GM12878 (cell line): Measurements from ENCODE around the gene TMEM82. TPM values are rescaled to one million over a fixed set of nuclear protein-coding genes. Genes with fewer than 3 reads are reported as not detected.

Source experiments
- ATAC-seq: fragments of 200-7000 bp; cut with Tn5 transposase; 3 replicates; pipeline ENCODE4 v1.9.1; 2020; ENCODE audit warnings: mild to moderate bottlenecking, moderate library complexity
- BruUV-seq: library from RNA; stranded (reverse); fragments of 400-500 nt; replicated peaks from 2 replicates; lab custom pipeline; 2021; lab: Mats Ljungman, UMichigan
- CTCF ChIA-PET: fragments of 300-600 bp; sonication (Branson Sonifier 250); formaldehyde crosslinking; extraction: SDS; loops from one replicate; lab custom pipeline; 2021; ENCODE audit warnings: inconsistent platforms; lab: Yijun Ruan, JAX
- POLR2A ChIA-PET: fragments of 350-600 bp; formaldehyde crosslinking; extraction: SDS; loops from one replicate; lab custom pipeline; 2021; ENCODE audit warnings: inconsistent platforms; lab: Charles Lee
- RAD21 ChIA-PET: fragments of 300-600 bp; sonication (Branson Sonifier 250); formaldehyde crosslinking; loops from one replicate; lab custom pipeline; 2023; ENCODE audit warnings: antibody characterized with exemption; ENCODE audit not compliant: unreplicated experiment; lab: Charles Lee
- SMC1A ChIA-PET: fragments of 300-600 bp; sonication (Branson Sonifier 250); formaldehyde crosslinking; loops from one replicate; lab custom pipeline; 2023; ENCODE audit not compliant: unreplicated experiment, uncharacterized antibody; lab: Charles Lee
- DNase-seq: peaks from one replicate; pipeline ENCODE4 v3.0.0-alpha.2; 2011; ENCODE audit warnings: low read depth, low spot score
- FAIRE-seq: peaks from 3 replicates; lab custom pipeline; 2011; peaks lifted over from hg19 to GRCh38; lab: Jason Lieb, UNC
- H2AFZ ChIP-seq: 2 replicates; pipeline ENCODE4 v1.6.0; 2011; ENCODE audit warnings: low read depth, low read length, control low read depth; ENCODE audit not compliant: control insufficient read depth
- H3K27ac ChIP-seq: 2 replicates; pipeline ENCODE4 v1.5.1; 2011; ENCODE audit warnings: control low read depth; ENCODE audit not compliant: control insufficient read depth, insufficient read depth
- H3K27me3 ChIP-seq, 2 experiments: replicated peaks in 1 of 2; 2 replicates each; pipeline versions ENCODE4 v1.6.0 to v1.6.1; 2011; ENCODE audit warnings: low read length in 1 of 2; ENCODE audit not compliant: control insufficient read depth in 2 of 2, insufficient read depth in 2 of 2
- H3K36me3 ChIP-seq, 2 experiments: 2 replicates each; pipeline ENCODE4 v1.5.1; 2011; ENCODE audit warnings: low read length in 1 of 2; ENCODE audit not compliant: control insufficient read depth in 2 of 2, insufficient read depth in 2 of 2
- H3K4me1 ChIP-seq: 2 replicates; pipeline ENCODE4 v1.6.1; 2011; ENCODE audit warnings: mild to moderate bottlenecking, low read length, moderate library complexity, mixed read lengths; ENCODE audit not compliant: control insufficient read depth, insufficient read depth
- H3K4me2 ChIP-seq: 2 replicates; pipeline ENCODE4 v1.6.0; 2011; ENCODE audit warnings: control low read depth; ENCODE audit not compliant: control insufficient read depth, insufficient read depth
- H3K4me3 ChIP-seq: fragments of 200-600 bp; sonication (generic); 2 replicates; pipeline ENCODE4 v1.5.1; 2016
- H3K79me2 ChIP-seq: 2 replicates; pipeline ENCODE4 v1.6.0; 2011; ENCODE audit warnings: low read length; ENCODE audit not compliant: control insufficient read depth, insufficient read depth
- H3K9ac ChIP-seq: 2 replicates; pipeline ENCODE4 v1.8.0; 2011; ENCODE audit warnings: low read length, control low read depth, mixed read lengths; ENCODE audit not compliant: control insufficient read depth, insufficient read depth
- H3K9me3 ChIP-seq: replicated peaks from 3 replicates; pipeline ENCODE4 v1.5.1; 2011; ENCODE audit warnings: mild to moderate bottlenecking, low read length; ENCODE audit not compliant: control insufficient read depth, insufficient read depth
- H4K20me1 ChIP-seq: 2 replicates; pipeline ENCODE4 v1.6.0; 2011; ENCODE audit not compliant: control insufficient read depth, insufficient read depth
- ESRRA ChIP-seq: IDR thresholded peaks from 2 replicates; pipeline ENCODE4 v1.6.1; 2012; ENCODE audit warnings: mild to moderate bottlenecking, low read length, improper control_type of control experiment
- NFIC ChIP-seq: IDR thresholded peaks from 2 replicates; pipeline ENCODE4 v1.6.1; 2012; ENCODE audit warnings: low read depth, mild to moderate bottlenecking, inconsistent platforms, low read length, moderate library complexity
- SMAD5 ChIP-seq: IDR thresholded peaks from 2 replicates; pipeline ENCODE4 v1.6.1; 2016; ENCODE audit warnings: antibody characterized with exemption, low read depth
- WGBS: methylation state at CpG from one replicate; pipeline ENCODE4 v1.1.6; 2016; ENCODE audit warnings: low lambda C conversion rate; ENCODE audit not compliant: insufficient replicate concordance, insufficient coverage; ENCODE audit errors: missing lambda C conversion rate; 5-methylcytosine and 5-hydroxymethylcytosine counted together
- in situ Hi-C: fragments of 300-500 bp; cut with MboI; formaldehyde crosslinking; loops from 9 replicates; pipeline ENCODE4 v1.14.3; 2018; ENCODE audit warnings: mixed read lengths
- intact Hi-C: fragments of 100-400 bp; cut with micrococcal nuclease; formaldehyde crosslinking; loops from one replicate; pipeline ENCODE4 v1.14.2; 2022; ENCODE audit not compliant: unreplicated experiment
- polyA plus RNA-seq, 11 experiments: library from polyadenylated mRNA; depleted of rRNA in 4 of 11; unstranded in 6 of 11; stranded (reverse) in 5 of 11; fragments of >200 nt; fragmentation: Nextera tagmentation in 4 of 11; fragmentation: Illumina TruSeq in 1 of 11; extraction: Ambion mirVana in 4 of 11; extraction: Trizol in 1 of 11; gene quantifications; 1 replicate in 1 of 11; 2 replicates in 10 of 11; pipeline versions ENCODE4 v1.2.1 to v1.2.3, GENCODE V29; 2011 to 2016; ENCODE audit warnings: inconsistent platforms in 2 of 11, missing spikeins in 2 of 11, low read depth in 1 of 11
- total RNA-seq, 4 experiments: library from RNA; depleted of rRNA in 3 of 4; stranded (reverse); fragments of >200 nt in 3 of 4; fragmentation: Illumina TruSeq in 1 of 4; extraction: Trizol in 1 of 4; gene quantifications; 2 replicates each; pipeline versions ENCODE4 v1.2.1 to v1.2.3, GENCODE V29; 2013 to 2021
- TF ChIP-seq, protein P1 (sequence below): fragments of 450-650 bp; IDR thresholded peaks from 2 replicates; pipeline ENCODE4 v1.6.1; 2017; ENCODE audit warnings: mild to moderate bottlenecking, moderate library complexity

The TMEM82 gene
- total and polyA plus RNA-seq, 10 of the 15 experiments (the other 5 are each of a cell fraction or from before 2014, with no cell fraction given): not detected

DNA sequence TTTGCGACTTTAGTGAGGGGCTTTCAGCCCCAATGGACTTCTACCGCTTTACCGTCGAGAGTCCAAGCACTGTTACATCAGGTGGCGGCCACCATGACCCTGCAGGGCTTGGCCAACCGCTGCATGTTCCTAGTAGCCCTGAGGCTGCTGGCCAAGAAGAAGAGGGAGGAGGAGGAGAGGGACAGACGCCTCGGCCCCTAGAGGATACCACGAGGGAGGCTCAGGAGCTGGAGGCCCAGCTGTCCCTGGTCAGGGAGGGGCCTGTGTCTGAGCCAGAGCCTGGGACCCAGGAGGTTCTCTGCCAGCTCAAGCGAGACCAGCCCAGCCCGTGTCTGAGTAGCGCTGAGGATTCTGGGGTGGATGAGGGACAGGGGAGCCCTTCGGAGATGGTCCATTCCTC is 14.9 kb upstream of the TMEM82 start:
- Histone ChIP-seq H3K27me3 (no peaks in the 10 kb centered on the region), H3K4me1 (no peaks in the 10 kb centered on the region), H3K9ac (no peak overlapping the region), H3K79me2 (no peaks in the 10 kb centered on the region), H3K36me3 (peaks cover 19 to 36% of the 10 kb centered on the region in 2 experiments), H3K4me3 (no peak overlapping the region), H3K27ac (no peak overlapping the region), H3K9me3 (no peaks in the 10 kb centered on the region), H2AFZ (no peak overlapping the region), H3K4me2 (no peak overlapping the region), H4K20me1 (no peaks in the 10 kb centered on the region)
- ATAC-seq (no peak), FAIRE-seq (no peak), DNase-seq (no peak)
- ChIA-PET SMC1A (no interaction called here), POLR2A (no interaction called here), RAD21 (no interaction called here), CTCF (no interaction called here)
- TF ChIP-seq, protein P1, sequence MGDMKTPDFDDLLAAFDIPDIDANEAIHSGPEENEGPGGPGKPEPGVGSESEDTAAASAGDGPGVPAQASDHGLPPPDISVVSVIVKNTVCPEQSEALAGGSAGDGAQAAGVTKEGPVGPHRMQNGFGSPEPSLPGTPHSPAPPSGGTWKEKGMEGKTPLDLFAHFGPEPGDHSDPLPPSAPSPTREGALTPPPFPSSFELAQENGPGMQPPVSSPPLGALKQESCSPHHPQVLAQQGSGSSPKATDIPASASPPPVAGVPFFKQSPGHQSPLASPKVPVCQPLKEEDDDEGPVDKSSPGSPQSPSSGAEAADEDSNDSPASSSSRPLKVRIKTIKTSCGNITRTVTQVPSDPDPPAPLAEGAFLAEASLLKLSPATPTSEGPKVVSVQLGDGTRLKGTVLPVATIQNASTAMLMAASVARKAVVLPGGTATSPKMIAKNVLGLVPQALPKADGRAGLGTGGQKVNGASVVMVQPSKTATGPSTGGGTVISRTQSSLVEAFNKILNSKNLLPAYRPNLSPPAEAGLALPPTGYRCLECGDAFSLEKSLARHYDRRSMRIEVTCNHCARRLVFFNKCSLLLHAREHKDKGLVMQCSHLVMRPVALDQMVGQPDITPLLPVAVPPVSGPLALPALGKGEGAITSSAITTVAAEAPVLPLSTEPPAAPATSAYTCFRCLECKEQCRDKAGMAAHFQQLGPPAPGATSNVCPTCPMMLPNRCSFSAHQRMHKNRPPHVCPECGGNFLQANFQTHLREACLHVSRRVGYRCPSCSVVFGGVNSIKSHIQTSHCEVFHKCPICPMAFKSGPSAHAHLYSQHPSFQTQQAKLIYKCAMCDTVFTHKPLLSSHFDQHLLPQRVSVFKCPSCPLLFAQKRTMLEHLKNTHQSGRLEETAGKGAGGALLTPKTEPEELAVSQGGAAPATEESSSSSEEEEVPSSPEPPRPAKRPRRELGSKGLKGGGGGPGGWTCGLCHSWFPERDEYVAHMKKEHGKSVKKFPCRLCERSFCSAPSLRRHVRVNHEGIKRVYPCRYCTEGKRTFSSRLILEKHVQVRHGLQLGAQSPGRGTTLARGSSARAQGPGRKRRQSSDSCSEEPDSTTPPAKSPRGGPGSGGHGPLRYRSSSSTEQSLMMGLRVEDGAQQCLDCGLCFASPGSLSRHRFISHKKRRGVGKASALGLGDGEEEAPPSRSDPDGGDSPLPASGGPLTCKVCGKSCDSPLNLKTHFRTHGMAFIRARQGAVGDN: no peak
- TF ChIP-seq NFIC: no peak
- no peak for TF ChIP-seq SMAD5
- TF ChIP-seq ESRRA: no peak
- TSS peak; percentile 39 for BruUV-seq
- 93% methylated on average over 12 of the region's 13 CpGs for WGBS
- in situ Hi-C loops: no loop called here
- intact Hi-C loops: no loop called here
